Smooth muscle cell (in vitro differentiated cells): ENCODE measurements around the gene PHC2. TPM values are rescaled to one million over a fixed set of nuclear protein-coding genes. Genes with fewer than 3 reads are reported as not detected.

ENCODE experiments used
- DNase-seq: peaks from one replicate; lab custom pipeline; 2025; ENCODE audit not compliant: unreplicated experiment; lab: John Stamatoyannopoulos, UW
- H2AFZ ChIP-seq: fragments of 200-600 bp; sonication (generic); 2 replicates; pipeline ENCODE4 v1.6.0; 2016; ENCODE audit warnings: antibody characterized with exemption, low read depth, mild to moderate bottlenecking
- H3F3A ChIP-seq: fragments of 200-600 bp; sonication (generic); 2 replicates; pipeline ENCODE4 v1.6.0; 2017; ENCODE audit warnings: antibody characterized with exemption, low read depth
- H3K27ac ChIP-seq: fragments of 200-600 bp; sonication (generic); 2 replicates; pipeline ENCODE4 v1.5.1; 2016; ENCODE audit warnings: low read depth, mild to moderate bottlenecking
- H3K27me3 ChIP-seq: fragments of 200-600 bp; sonication (generic); 2 replicates; pipeline ENCODE4 v1.6.1; 2016; ENCODE audit warnings: low read depth, mild to moderate bottlenecking
- H3K36me3 ChIP-seq: fragments of 200-600 bp; sonication (generic); 2 replicates; pipeline ENCODE4 v1.5.1; 2016; ENCODE audit warnings: low read depth
- H3K4me1 ChIP-seq: fragments of 200-600 bp; sonication (generic); 2 replicates; pipeline ENCODE4 v1.5.1; 2016; ENCODE audit warnings: low read depth
- H3K4me2 ChIP-seq: fragments of 200-600 bp; sonication (generic); 2 replicates; pipeline ENCODE4 v1.6.0; 2016; ENCODE audit warnings: mild to moderate bottlenecking
- H3K4me3 ChIP-seq: fragments of 200-600 bp; sonication (generic); 2 replicates; pipeline ENCODE4 v1.5.1; 2016; ENCODE audit warnings: mild to moderate bottlenecking
- H3K79me2 ChIP-seq: fragments of 200-600 bp; sonication (generic); 2 replicates; pipeline ENCODE4 v1.6.0; 2016; ENCODE audit warnings: low read depth, mild to moderate bottlenecking
- H3K9ac ChIP-seq: fragments of 200-600 bp; sonication (generic); 2 replicates; pipeline ENCODE4 v1.6.0; 2016; ENCODE audit warnings: low read depth
- H3K9me3 ChIP-seq: fragments of 200-600 bp; sonication (generic); replicated peaks from 2 replicates; pipeline ENCODE4 v1.5.1; 2016; ENCODE audit warnings: low read depth
- H4K20me1 ChIP-seq: fragments of 200-600 bp; sonication (generic); 2 replicates; pipeline ENCODE4 v1.6.0; 2016; ENCODE audit warnings: low read depth
- WGBS: methylation state at CpG from one replicate; pipeline ENCODE4 v1.1.7; 2016; ENCODE audit warnings: low lambda C conversion rate; 5-methylcytosine and 5-hydroxymethylcytosine counted together
- polyA plus RNA-seq: library from polyadenylated mRNA; unstranded; fragments of >200 nt; fragmentation: Nextera tagmentation; extraction: Ambion mirVana; gene quantifications from 2 replicates; pipeline ENCODE4 v1.2.1, GENCODE V29; 2016
- total RNA-seq: library from RNA; depleted of rRNA; stranded (reverse); fragments of >200 nt; gene quantifications from 2 replicates; pipeline ENCODE4 v1.2.3, GENCODE V29; 2014
- TF ChIP-seq, protein P1 (sequence below): fragments of 200-600 bp; sonication (generic); IDR thresholded peaks from 2 replicates; pipeline ENCODE4 v1.5.1; 2017; ENCODE audit warnings: borderline replicate concordance, mild to moderate bottlenecking, antibody characterized with exemption; ENCODE audit not compliant: insufficient read depth, poor library complexity, severe bottlenecking

PHC2 gene
- total and polyA plus RNA-seq, 2 experiments from 2014 or later = 42.4 to 109 TPM

GRCh38 chr1:33322870-33323585 lies 107.9 kb downstream of the PHC2 start:
- Histone ChIP-seq H3F3A (peaks cover 12% of the 10 kb centered on the region), H3K4me2 (no peak overlapping the region), H3K27me3 (no peaks in the 10 kb centered on the region), H3K9ac (no peak overlapping the region), H3K4me3 (no peak overlapping the region), H3K9me3 (no peaks in the 10 kb centered on the region), H3K27ac (no peak overlapping the region), H4K20me1 (peaks cover 66% of the 10 kb centered on the region), H3K4me1 (no peaks in the 10 kb centered on the region), H2AFZ (no peak overlapping the region), H3K79me2 (no peaks in the 10 kb centered on the region), H3K36me3 (peaks cover 3% of the 10 kb centered on the region)
- 98% methylated on average over 10 of the region's 10 CpGs for WGBS
- DNase-seq = no peak
- TF ChIP-seq, protein P1, sequence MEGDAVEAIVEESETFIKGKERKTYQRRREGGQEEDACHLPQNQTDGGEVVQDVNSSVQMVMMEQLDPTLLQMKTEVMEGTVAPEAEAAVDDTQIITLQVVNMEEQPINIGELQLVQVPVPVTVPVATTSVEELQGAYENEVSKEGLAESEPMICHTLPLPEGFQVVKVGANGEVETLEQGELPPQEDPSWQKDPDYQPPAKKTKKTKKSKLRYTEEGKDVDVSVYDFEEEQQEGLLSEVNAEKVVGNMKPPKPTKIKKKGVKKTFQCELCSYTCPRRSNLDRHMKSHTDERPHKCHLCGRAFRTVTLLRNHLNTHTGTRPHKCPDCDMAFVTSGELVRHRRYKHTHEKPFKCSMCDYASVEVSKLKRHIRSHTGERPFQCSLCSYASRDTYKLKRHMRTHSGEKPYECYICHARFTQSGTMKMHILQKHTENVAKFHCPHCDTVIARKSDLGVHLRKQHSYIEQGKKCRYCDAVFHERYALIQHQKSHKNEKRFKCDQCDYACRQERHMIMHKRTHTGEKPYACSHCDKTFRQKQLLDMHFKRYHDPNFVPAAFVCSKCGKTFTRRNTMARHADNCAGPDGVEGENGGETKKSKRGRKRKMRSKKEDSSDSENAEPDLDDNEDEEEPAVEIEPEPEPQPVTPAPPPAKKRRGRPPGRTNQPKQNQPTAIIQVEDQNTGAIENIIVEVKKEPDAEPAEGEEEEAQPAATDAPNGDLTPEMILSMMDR = no peak

GRCh38 chr1:33322109-33322508 lies 108.8 kb downstream of the PHC2 start:
- H3K9ac ChIP-seq = no peak overlapping the region
- no peaks in the 10 kb centered on the region for H3K79me2 ChIP-seq
- H2AFZ ChIP-seq = no peak overlapping the region
- DNase-seq = no peak
- WGBS = 97% methylated on average over 6 of the region's 6 CpGs
- no peaks in the 10 kb centered on the region for H3K9me3 ChIP-seq
- no peaks in the 10 kb centered on the region for H3K27me3 ChIP-seq
- peaks cover 16% of the 10 kb centered on the region for H3F3A ChIP-seq
- H3K4me2 ChIP-seq = no peak overlapping the region
- H3K27ac ChIP-seq = no peak overlapping the region
- H3K36me3 ChIP-seq = peaks cover 3% of the 10 kb centered on the region
- TF ChIP-seq, protein P1 = no peak
- H3K4me3 ChIP-seq = no peak overlapping the region
- no peaks in the 10 kb centered on the region for H3K4me1 ChIP-seq
- H4K20me1 ChIP-seq = peaks cover 56% of the 10 kb centered on the region

DNA sequence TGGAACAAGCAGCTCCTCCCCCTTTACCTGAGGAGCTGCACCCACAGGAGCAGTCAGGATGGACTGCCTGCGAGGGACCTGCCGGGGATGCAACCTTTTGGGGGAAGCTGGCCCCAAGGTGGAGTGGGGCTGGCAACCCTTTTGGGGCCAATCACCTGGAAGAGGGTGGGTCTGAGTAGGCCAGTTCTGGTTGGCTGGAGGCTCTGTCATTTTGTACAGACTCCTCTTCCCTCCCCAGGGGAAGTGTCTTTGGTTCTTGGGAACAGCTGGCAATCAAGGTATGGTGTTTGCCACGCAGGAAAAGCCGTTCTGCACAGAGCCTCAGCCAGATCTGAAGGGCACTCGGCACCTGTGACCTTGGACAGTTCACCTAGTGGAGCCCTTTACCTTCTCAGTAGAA lies 109.7 kb downstream of the PHC2 start:
- Histone ChIP-seq H3K9me3 (no peaks in the 10 kb centered on the region), H2AFZ (no peak overlapping the region), H3K36me3 (peaks cover 3% of the 10 kb centered on the region), H3K27me3 (no peaks in the 10 kb centered on the region), H3K9ac (no peak overlapping the region), H3F3A (peaks cover 16% of the 10 kb centered on the region), H3K4me2 (no peak overlapping the region), H4K20me1 (peaks cover 47% of the 10 kb centered on the region), H3K79me2 (no peaks in the 10 kb centered on the region), H3K4me1 (no peaks in the 10 kb centered on the region), H3K4me3 (no peak overlapping the region), H3K27ac (no peak overlapping the region)
- TF ChIP-seq, protein P1 = no peak
- WGBS = 88% methylated on average over 5 of the region's 5 CpGs
- no peak for DNase-seq

- H3K27me3 ChIP-seq = no peaks in the 10 kb centered on the region
- no peaks in the 10 kb centered on the region for H3K4me1 ChIP-seq
- WGBS = 93% methylated on average over 8 of the region's 8 CpGs
- TF ChIP-seq, protein P1 = no peak
- H3K9me3 ChIP-seq = no peaks in the 10 kb centered on the region
- H3K79me2 ChIP-seq = no peaks in the 10 kb centered on the region
- H3K9ac ChIP-seq = no peak within 1 kb of the TSS
- no peaks in the 10 kb centered on the region for H3K36me3 ChIP-seq
- no peak within 1 kb of the TSS for H3K4me3 ChIP-seq
- no peak within 1 kb of the TSS for H3K4me2 ChIP-seq
- H3F3A ChIP-seq = peaks cover 16% of the 10 kb centered on the region
- H2AFZ ChIP-seq = no peak within 1 kb of the TSS
- H4K20me1 ChIP-seq = peaks cover 42% of the 10 kb centered on the region
- no peak for DNase-seq
- no peak within 1 kb of the TSS for H3K27ac ChIP-seq
These were observed 110.2 kb downstream of the PHC2 start, which contains the start of gene A3GALT2 for GRCh38 chr1:33320619-33321165. Gene A3GALT2 (minus strand): TSS chr1:33321098. CDS start chr1:33321098, 0 bp downstream.
